Activated B cell treated with CpG ODN at 0.5 μM for 24 hours (primary cell): Measurements from ENCODE around the gene GSN. TPM values are rescaled to one million over a fixed set of nuclear protein-coding genes. Genes with fewer than 3 reads are reported as not detected.

Experiments
- ATAC-seq: fragments of 200-7000 bp; cut with Tn5 transposase; one replicate; pipeline ENCODE4 v1.10.0; 2021; ENCODE audit warnings: low read depth, mild to moderate bottlenecking, moderate library complexity
- CTCF ChIA-PET: fragments of 350-600 bp; sonication (Branson Sonifier 250); formaldehyde crosslinking; loops from one replicate; lab custom pipeline; 2021; ENCODE audit warnings: antibody characterized with exemption; lab: Charles Lee
- POLR2A ChIA-PET: fragments of 350-600 bp; sonication (Branson Sonifier 250); formaldehyde crosslinking; loops from one replicate; lab custom pipeline; 2021; ENCODE audit warnings: antibody characterized with exemption; lab: Charles Lee
- DNase-seq: peaks from one replicate; pipeline ENCODE4 v3.0.0; 2022
- H3K27ac Mint-ChIP-seq: one replicate; pipeline ENCODE4 v1.8.0; 2020; ENCODE audit warnings: mixed read lengths
- H3K27me3 Mint-ChIP-seq: one replicate; pipeline ENCODE4 v1.8.0; 2021; ENCODE audit warnings: mixed read lengths
- H3K36me3 Mint-ChIP-seq: one replicate; pipeline ENCODE4 v1.8.0; 2021; ENCODE audit warnings: low read depth, mixed read lengths
- H3K4me1 Mint-ChIP-seq: one replicate; pipeline ENCODE4 v1.8.0; 2021; ENCODE audit warnings: mixed read lengths
- H3K4me3 Mint-ChIP-seq: one replicate; pipeline ENCODE4 v1.8.0; 2020; ENCODE audit warnings: mild to moderate bottlenecking, mixed read lengths
- H3K9me3 Mint-ChIP-seq: one replicate; pipeline ENCODE4 v1.8.0; 2020; ENCODE audit warnings: mixed read lengths
- intact Hi-C: fragments of 100-400 bp; cut with micrococcal nuclease; formaldehyde crosslinking; loops from one replicate; pipeline ENCODE4 v1.15.1; 2024
- total RNA-seq: library from RNA; stranded (reverse); gene quantifications from 2 replicates; pipeline ENCODE4 v1.2.3, GENCODE V29; 2022
- TF ChIP-seq, protein P1 (sequence below): fragments of 200-600 bp; IDR thresholded peaks from one replicate; pipeline ENCODE4 v1.8.0; 2022; ENCODE audit warnings: antibody characterized with exemption, mild to moderate bottlenecking

The GSN gene
- total RNA-seq, 1 donor from 2014 or later: 26.5 TPM

DNA sequence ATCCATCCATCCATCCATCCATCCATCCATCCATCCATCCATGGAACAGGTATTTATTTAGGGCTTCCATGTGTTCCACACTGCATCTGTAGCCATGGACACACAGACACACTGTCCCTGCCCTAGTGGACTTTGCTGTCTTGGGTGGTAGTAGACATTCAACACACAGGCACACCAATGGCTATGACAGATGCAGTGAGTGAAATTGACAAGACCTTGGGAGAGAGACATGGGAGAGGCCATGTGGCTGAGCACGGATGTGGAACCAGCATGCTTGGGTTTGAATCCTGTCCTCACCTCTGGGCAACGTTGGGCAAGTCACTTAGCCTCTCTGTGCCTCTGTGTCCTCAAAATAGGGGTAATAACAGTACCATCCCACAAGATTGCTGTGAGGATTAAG, 56.8 kb downstream of the GSN start:
- no peaks in the 10 kb centered on the region for H3K27me3 Mint-ChIP-seq
- ATAC-seq: no peak
- TF ChIP-seq, protein P1, sequence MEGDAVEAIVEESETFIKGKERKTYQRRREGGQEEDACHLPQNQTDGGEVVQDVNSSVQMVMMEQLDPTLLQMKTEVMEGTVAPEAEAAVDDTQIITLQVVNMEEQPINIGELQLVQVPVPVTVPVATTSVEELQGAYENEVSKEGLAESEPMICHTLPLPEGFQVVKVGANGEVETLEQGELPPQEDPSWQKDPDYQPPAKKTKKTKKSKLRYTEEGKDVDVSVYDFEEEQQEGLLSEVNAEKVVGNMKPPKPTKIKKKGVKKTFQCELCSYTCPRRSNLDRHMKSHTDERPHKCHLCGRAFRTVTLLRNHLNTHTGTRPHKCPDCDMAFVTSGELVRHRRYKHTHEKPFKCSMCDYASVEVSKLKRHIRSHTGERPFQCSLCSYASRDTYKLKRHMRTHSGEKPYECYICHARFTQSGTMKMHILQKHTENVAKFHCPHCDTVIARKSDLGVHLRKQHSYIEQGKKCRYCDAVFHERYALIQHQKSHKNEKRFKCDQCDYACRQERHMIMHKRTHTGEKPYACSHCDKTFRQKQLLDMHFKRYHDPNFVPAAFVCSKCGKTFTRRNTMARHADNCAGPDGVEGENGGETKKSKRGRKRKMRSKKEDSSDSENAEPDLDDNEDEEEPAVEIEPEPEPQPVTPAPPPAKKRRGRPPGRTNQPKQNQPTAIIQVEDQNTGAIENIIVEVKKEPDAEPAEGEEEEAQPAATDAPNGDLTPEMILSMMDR: no peak
- CTCF ChIA-PET: interaction anchor here (8.0 kb wide), 1 partner anchor 74 kb away, joined by 243 read pairs; no protein-coding TSS in a partner anchor
- no peak overlapping the region for H3K4me3 Mint-ChIP-seq
- intact Hi-C loops: no loop called here
- H3K4me1 Mint-ChIP-seq: no peaks in the 10 kb centered on the region
- no peaks in the 10 kb centered on the region for H3K9me3 Mint-ChIP-seq
- no peak overlapping the region for H3K27ac Mint-ChIP-seq
- peaks cover 59% of the 10 kb centered on the region for H3K36me3 Mint-ChIP-seq
- DNase-seq: no peak
- POLR2A ChIA-PET: no interaction called here

DNA sequence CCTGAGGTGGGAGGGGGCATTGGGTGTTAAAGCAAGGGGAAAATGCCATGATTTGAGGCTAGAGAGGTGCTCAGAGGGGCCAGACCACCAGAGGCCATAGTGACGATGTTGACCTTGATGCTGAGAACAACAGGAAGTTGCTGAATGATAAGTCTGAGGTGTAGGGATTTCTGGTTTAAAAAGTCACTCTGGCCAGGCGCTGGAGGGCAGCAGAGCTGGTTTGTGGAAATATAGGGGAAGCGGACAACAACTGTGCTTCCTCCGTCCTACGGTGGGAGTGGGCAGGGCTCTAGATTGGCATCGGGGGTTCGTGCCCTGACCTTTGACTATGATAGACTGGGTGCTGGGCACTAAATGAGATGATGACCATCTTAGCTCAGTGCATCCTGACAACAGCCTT, 57.4 kb downstream of the GSN start:
- Mint-ChIP-seq H3K27ac (no peak overlapping the region), H3K4me3 (no peak overlapping the region), H3K9me3 (no peaks in the 10 kb centered on the region), H3K36me3 (peaks cover 63% of the 10 kb centered on the region), H3K4me1 (no peaks in the 10 kb centered on the region), H3K27me3 (no peaks in the 10 kb centered on the region)
- TF ChIP-seq, protein P1: no peak
- ATAC-seq: no peak
- intact Hi-C loops: no loop called here
- POLR2A ChIA-PET: no interaction called here
- CTCF ChIA-PET: no interaction called here
- no peak for DNase-seq

DNA sequence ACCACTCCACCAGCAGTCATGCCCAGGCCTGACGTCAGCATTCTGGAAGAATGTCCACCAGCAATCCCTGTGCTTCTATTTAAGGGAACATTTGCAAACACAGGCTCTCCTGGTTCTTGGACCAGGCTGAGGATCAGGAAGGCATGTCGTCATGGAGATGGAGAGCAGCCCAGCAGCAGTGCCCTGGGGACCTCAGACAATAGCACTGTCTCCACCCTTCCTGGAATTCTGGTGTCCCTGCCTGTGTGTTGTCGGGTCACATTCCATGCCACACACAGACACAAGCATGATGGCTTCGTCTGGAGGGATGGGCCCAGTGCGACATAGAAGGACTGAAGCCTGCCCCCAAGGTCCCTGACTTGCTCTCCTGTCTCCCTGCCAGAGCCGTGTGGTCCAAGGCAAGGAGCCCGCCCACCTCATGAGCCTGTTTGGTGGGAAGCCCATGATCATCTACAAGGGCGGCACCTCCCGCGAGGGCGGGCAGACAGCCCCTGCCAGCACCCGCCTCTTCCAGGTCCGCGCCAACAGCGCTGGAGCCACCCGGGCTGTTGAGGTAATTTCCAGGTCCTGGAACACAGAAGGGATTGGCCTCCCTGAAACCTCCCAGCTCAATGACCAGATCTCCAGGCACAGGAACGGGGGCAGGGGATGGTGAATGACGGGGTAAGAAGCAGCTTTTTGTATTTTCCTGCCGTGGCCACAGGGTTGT, 58.3 kb downstream of the GSN start:
- Mint-ChIP-seq H3K36me3 (peaks cover 69% of the 10 kb centered on the region), H3K9me3 (no peaks in the 10 kb centered on the region), H3K27ac (no peak overlapping the region), H3K27me3 (no peaks in the 10 kb centered on the region), H3K4me3 (no peak overlapping the region), H3K4me1 (no peaks in the 10 kb centered on the region)
- intact Hi-C loops: no loop called here
- ATAC-seq (no peak), DNase-seq (no peak)
- POLR2A ChIA-PET: no interaction called here
- CTCF ChIA-PET: no interaction called here
- TF ChIP-seq, protein P1: no peak

DNA sequence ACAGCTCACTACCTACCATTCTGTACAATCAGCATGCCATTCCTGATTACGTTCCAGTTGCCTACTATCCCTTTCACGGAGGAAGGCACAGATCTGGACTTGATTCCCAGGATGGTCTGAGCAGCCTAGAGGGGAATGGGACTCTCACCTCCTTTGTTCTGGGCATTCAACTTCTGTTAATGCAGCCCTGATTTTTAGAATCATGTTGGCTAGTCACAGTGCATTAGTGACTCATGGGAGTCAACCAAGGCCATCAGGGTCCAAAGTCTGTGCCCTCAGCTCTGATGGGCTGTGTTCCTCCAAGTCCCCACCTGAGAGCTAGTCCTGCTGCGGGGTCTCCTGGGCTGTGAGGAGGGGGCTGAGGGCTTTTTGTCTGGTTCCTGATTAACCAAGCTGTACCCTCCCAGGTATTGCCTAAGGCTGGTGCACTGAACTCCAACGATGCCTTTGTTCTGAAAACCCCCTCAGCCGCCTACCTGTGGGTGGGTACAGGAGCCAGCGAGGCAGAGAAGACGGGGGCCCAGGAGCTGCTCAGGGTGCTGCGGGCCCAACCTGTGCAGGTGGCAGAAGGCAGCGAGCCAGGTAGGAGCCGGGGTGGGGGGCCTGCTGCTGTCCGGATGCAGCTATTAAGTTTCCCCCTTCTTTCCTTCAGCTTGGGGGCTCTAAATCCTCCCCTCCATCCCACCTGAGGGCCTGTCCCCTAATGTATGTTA, 59.1 kb downstream of the GSN start:
- CTCF ChIA-PET: interaction anchor here (1.2 kb wide), 1 partner anchor 72 kb away, joined by 4 read pairs; no protein-coding TSS in a partner anchor
- peaks cover 72% of the 10 kb centered on the region for H3K36me3 Mint-ChIP-seq
- no peak for DNase-seq
- TF ChIP-seq, protein P1: no peak
- H3K4me3 Mint-ChIP-seq: no peak overlapping the region
- H3K27ac Mint-ChIP-seq: no peak overlapping the region
- intact Hi-C loops: no loop called here
- ATAC-seq: no peak
- H3K9me3 Mint-ChIP-seq: no peaks in the 10 kb centered on the region
- POLR2A ChIA-PET: interaction anchor here (1.0 kb wide), 1 partner anchor 42 kb away, joined by 4 read pairs; no protein-coding TSS in a partner anchor
- H3K27me3 Mint-ChIP-seq: no peaks in the 10 kb centered on the region
- no peaks in the 10 kb centered on the region for H3K4me1 Mint-ChIP-seq

DNA sequence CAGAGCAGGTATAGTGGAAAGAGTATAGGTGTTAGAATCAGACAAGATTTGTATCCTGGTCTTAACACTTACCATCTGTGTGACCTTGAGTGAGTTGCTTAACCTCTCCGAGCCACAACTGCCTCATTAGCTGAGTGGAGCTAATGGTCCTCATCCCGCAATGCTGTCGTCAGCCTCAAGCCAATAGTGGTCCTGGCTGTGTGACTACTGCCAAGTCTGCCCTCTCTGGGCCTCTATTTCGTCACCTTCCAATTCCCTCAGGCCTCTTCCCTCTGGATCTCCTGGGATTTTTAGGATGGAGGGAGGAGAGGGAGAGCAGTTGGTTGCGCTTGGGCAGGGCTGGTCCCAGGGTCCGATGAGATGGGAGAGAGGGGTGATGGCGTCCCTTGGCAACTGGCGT, 60.5 kb downstream of the GSN start:
- DNase-seq (no peak), ATAC-seq (no peak)
- TF ChIP-seq, protein P1: no peak
- H3K4me3 Mint-ChIP-seq: no peak overlapping the region
- peaks cover 74% of the 10 kb centered on the region for H3K36me3 Mint-ChIP-seq
- intact Hi-C loops: no loop called here
- H3K9me3 Mint-ChIP-seq: no peaks in the 10 kb centered on the region
- no peaks in the 10 kb centered on the region for H3K4me1 Mint-ChIP-seq
- ChIA-PET POLR2A (no interaction called here), CTCF (no interaction called here)
- H3K27ac Mint-ChIP-seq: no peak overlapping the region
- H3K27me3 Mint-ChIP-seq: no peaks in the 10 kb centered on the region
